ENCODE results near the gene CETN1. TPM values are rescaled to one million over a fixed set of nuclear protein-coding genes. Genes with fewer than 3 reads are reported as not detected.

CETN1 gene
- total RNA-seq, 1 experiment from 2014 or later = not detected

- DNase-seq = no peak
- H3K9me3 ChIP-seq (ENCODE audit: low read length) = no peaks in the 10 kb centered on the region
- H3K4me3 ChIP-seq (ENCODE audit: low read length) = no peak overlapping the region
- no peaks in the 10 kb centered on the region for H4K20me1 ChIP-seq (ENCODE audit: insufficient read depth, low read depth, low read length)
- H2AFZ ChIP-seq (ENCODE audit: low read length) = no peak overlapping the region
- no peak overlapping the region for H3K9ac ChIP-seq (ENCODE audit: low read length)
- H3K27ac ChIP-seq (ENCODE audit: low read length) = no peak overlapping the region
- no peak overlapping the region for H3K4me2 ChIP-seq (ENCODE audit: low read depth, low read length, poor library complexity, severe bottlenecking)
- H3K9me2 ChIP-seq (replicated peaks; ENCODE audit: insufficient read depth, low read length) = no peaks in the 10 kb centered on the region
- H3K36me3 ChIP-seq (ENCODE audit: insufficient read depth, low read length) = no peaks in the 10 kb centered on the region
- no peaks in the 10 kb centered on the region for H3K27me3 ChIP-seq (ENCODE audit: low read length)
- H3K79me2 ChIP-seq (ENCODE audit: low read length) = no peaks in the 10 kb centered on the region
- no peaks in the 10 kb centered on the region for H3K4me1 ChIP-seq (ENCODE audit: low read length)
Observed at GRCh38 chr18:612156-612555, 32.0 kb downstream of the CETN1 start.

DNA sequence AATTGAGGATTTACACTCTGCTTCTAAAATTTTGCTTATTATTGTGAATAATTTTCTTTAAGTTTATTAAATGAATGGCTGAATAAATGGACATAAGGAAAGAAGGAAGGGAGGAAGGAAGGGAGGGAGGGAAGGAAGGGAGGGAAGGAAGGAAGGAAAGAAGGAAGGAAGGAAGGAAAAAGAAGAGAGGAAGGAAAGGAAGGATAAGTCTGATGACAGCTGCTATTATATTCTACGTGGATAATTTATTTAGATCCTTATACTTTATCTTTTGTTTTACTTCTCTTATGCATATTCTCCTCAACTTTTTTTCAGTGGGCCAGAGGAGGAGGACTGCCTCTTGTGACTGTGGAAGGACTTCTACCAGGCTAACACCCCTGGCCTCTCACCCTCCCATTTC is 34.0 kb downstream of the CETN1 start:
- no peak for DNase-seq
- H3K27me3 ChIP-seq (ENCODE audit: low read length) = no peaks in the 10 kb centered on the region
- H3K4me1 ChIP-seq (ENCODE audit: low read length) = no peaks in the 10 kb centered on the region
- no peak overlapping the region for H3K4me3 ChIP-seq (ENCODE audit: low read length)
- no peak overlapping the region for H3K9ac ChIP-seq (ENCODE audit: low read length)
- H4K20me1 ChIP-seq (ENCODE audit: insufficient read depth, low read depth, low read length) = no peaks in the 10 kb centered on the region
- no peaks in the 10 kb centered on the region for H3K9me2 ChIP-seq (replicated peaks; ENCODE audit: insufficient read depth, low read length)
- H3K27ac ChIP-seq (ENCODE audit: low read length) = no peak overlapping the region
- no peaks in the 10 kb centered on the region for H3K9me3 ChIP-seq (ENCODE audit: low read length)
- H3K4me2 ChIP-seq (ENCODE audit: low read depth, low read length, poor library complexity, severe bottlenecking) = no peak overlapping the region
- H3K36me3 ChIP-seq (ENCODE audit: insufficient read depth, low read length) = no peaks in the 10 kb centered on the region
- H2AFZ ChIP-seq (ENCODE audit: low read length) = no peak overlapping the region
- no peaks in the 10 kb centered on the region for H3K79me2 ChIP-seq (ENCODE audit: low read length)

GRCh38 chr18:615092-615521 is 34.9 kb downstream of the CETN1 start:
- Histone ChIP-seq H3K79me2 (ENCODE audit: low read length) (no peaks in the 10 kb centered on the region), H3K36me3 (ENCODE audit: insufficient read depth, low read length) (no peaks in the 10 kb centered on the region), H3K27me3 (ENCODE audit: low read length) (no peaks in the 10 kb centered on the region), H3K9me2 (replicated peaks; ENCODE audit: insufficient read depth, low read length) (no peaks in the 10 kb centered on the region), H3K9me3 (ENCODE audit: low read length) (no peaks in the 10 kb centered on the region), H3K4me2 (ENCODE audit: low read depth, low read length, poor library complexity, severe bottlenecking) (no peak overlapping the region), H2AFZ (ENCODE audit: low read length) (no peak overlapping the region), H3K4me3 (ENCODE audit: low read length) (no peak overlapping the region), H3K27ac (ENCODE audit: low read length) (no peak overlapping the region), H3K4me1 (ENCODE audit: low read length) (no peaks in the 10 kb centered on the region), H3K9ac (ENCODE audit: low read length) (no peak overlapping the region), H4K20me1 (ENCODE audit: insufficient read depth, low read depth, low read length) (no peaks in the 10 kb centered on the region)
- DNase-seq = no peak

DNA sequence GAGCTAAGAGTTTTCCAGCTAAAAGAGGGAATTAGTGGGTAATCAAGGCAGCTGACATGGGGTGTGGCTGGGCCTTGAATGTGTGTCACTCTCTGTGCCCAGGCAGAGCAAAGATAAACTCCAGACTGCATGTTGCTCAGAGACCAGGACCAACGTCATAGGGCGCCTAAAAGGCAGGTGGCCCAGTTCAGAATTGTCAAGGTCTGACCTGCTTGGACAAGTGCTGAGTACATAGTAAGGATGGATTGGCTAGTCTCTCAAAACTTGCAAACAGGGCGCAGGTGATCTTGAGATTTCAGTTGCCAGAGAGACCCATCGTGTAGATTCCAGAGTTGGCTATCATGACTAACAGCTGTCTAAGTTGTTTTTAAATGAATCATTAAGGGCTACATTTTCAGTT is 35.6 kb downstream of the CETN1 start:
- Histone ChIP-seq H3K4me3 (ENCODE audit: low read length) (no peak overlapping the region), H3K9ac (ENCODE audit: low read length) (no peak overlapping the region), H3K27me3 (ENCODE audit: low read length) (no peaks in the 10 kb centered on the region), H3K9me3 (ENCODE audit: low read length) (no peaks in the 10 kb centered on the region), H3K27ac (ENCODE audit: low read length) (no peak overlapping the region), H3K36me3 (ENCODE audit: insufficient read depth, low read length) (no peaks in the 10 kb centered on the region), H4K20me1 (ENCODE audit: insufficient read depth, low read depth, low read length) (no peaks in the 10 kb centered on the region), H3K4me1 (ENCODE audit: low read length) (no peaks in the 10 kb centered on the region), H3K79me2 (ENCODE audit: low read length) (no peaks in the 10 kb centered on the region), H3K9me2 (replicated peaks; ENCODE audit: insufficient read depth, low read length) (no peaks in the 10 kb centered on the region), H3K4me2 (ENCODE audit: low read depth, low read length, poor library complexity, severe bottlenecking) (no peak overlapping the region), H2AFZ (ENCODE audit: low read length) (no peak overlapping the region)
- DNase-seq = no peak

GRCh38 chr18:616380-616995 is 36.3 kb downstream of the CETN1 start:
- Histone ChIP-seq H3K4me1 (ENCODE audit: low read length) (no peaks in the 10 kb centered on the region), H3K36me3 (ENCODE audit: insufficient read depth, low read length) (no peaks in the 10 kb centered on the region), H3K27ac (ENCODE audit: low read length) (no peak overlapping the region), H3K27me3 (ENCODE audit: low read length) (no peaks in the 10 kb centered on the region), H3K9ac (ENCODE audit: low read length) (no peak overlapping the region), H3K4me3 (ENCODE audit: low read length) (no peak overlapping the region), H3K4me2 (ENCODE audit: low read depth, low read length, poor library complexity, severe bottlenecking) (no peak overlapping the region), H2AFZ (ENCODE audit: low read length) (no peak overlapping the region), H4K20me1 (ENCODE audit: insufficient read depth, low read depth, low read length) (no peaks in the 10 kb centered on the region), H3K9me2 (replicated peaks; ENCODE audit: insufficient read depth, low read length) (no peaks in the 10 kb centered on the region), H3K79me2 (ENCODE audit: low read length) (no peaks in the 10 kb centered on the region), H3K9me3 (ENCODE audit: low read length) (no peaks in the 10 kb centered on the region)
- DNase-seq = peak; percentile 70

- Histone ChIP-seq H3K4me1 (ENCODE audit: low read length) (no peaks in the 10 kb centered on the region), H3K36me3 (ENCODE audit: insufficient read depth, low read length) (no peaks in the 10 kb centered on the region), H2AFZ (ENCODE audit: low read length) (no peak overlapping the region), H3K9me3 (ENCODE audit: low read length) (no peaks in the 10 kb centered on the region), H3K9ac (ENCODE audit: low read length) (no peak overlapping the region), H4K20me1 (ENCODE audit: insufficient read depth, low read depth, low read length) (no peaks in the 10 kb centered on the region), H3K79me2 (ENCODE audit: low read length) (no peaks in the 10 kb centered on the region), H3K27ac (ENCODE audit: low read length) (no peak overlapping the region), H3K9me2 (replicated peaks; ENCODE audit: insufficient read depth, low read length) (no peaks in the 10 kb centered on the region), H3K4me3 (ENCODE audit: low read length) (no peak overlapping the region), H3K4me2 (ENCODE audit: low read depth, low read length, poor library complexity, severe bottlenecking) (no peak overlapping the region), H3K27me3 (ENCODE audit: low read length) (no peaks in the 10 kb centered on the region)
- DNase-seq = no peak
Observed at GRCh38 chr18:617970-618504, 37.9 kb downstream of the CETN1 start.

DNA sequence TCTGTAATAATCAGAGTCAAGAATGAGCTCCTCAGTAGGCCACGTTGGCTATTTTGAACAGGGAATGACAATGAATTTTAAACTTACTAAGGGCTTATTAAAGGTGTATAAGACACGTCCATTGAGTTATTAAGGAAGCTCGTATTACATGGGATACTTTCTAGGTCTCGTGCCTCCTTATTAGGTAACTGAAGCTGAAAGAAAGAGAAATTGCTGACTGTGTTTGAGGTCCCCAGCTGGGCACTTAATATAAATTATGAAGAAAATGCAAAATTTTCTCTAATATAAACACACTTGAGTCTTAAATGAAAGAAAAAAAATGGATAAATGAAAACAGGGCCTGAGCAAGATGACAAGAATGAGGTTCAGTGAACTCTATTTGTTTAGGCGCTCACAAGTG is 38.4 kb downstream of the CETN1 start:
- no peak overlapping the region for H3K27ac ChIP-seq (ENCODE audit: low read length)
- H3K27me3 ChIP-seq (ENCODE audit: low read length) = no peaks in the 10 kb centered on the region
- H3K4me1 ChIP-seq (ENCODE audit: low read length) = no peaks in the 10 kb centered on the region
- H3K79me2 ChIP-seq (ENCODE audit: low read length) = no peaks in the 10 kb centered on the region
- H3K4me2 ChIP-seq (ENCODE audit: low read depth, low read length, poor library complexity, severe bottlenecking) = no peak overlapping the region
- no peaks in the 10 kb centered on the region for H4K20me1 ChIP-seq (ENCODE audit: insufficient read depth, low read depth, low read length)
- H2AFZ ChIP-seq (ENCODE audit: low read length) = no peak overlapping the region
- no peak overlapping the region for H3K4me3 ChIP-seq (ENCODE audit: low read length)
- no peaks in the 10 kb centered on the region for H3K36me3 ChIP-seq (ENCODE audit: insufficient read depth, low read length)
- H3K9me2 ChIP-seq (replicated peaks; ENCODE audit: insufficient read depth, low read length) = no peaks in the 10 kb centered on the region
- H3K9me3 ChIP-seq (ENCODE audit: low read length) = no peaks in the 10 kb centered on the region
- H3K9ac ChIP-seq (ENCODE audit: low read length) = no peak overlapping the region
- no peak for DNase-seq

- no peak for DNase-seq
- H3K9ac ChIP-seq (ENCODE audit: low read length) = no peak overlapping the region
Observed at GRCh38 chr18:621291-622043, 41.3 kb downstream of the CETN1 start.

More at GRCh38 chr18:621291-622043, 41.3 kb downstream of the CETN1 start:
- Histone ChIP-seq H4K20me1 (ENCODE audit: insufficient read depth, low read depth, low read length) (no peaks in the 10 kb centered on the region), H3K27ac (ENCODE audit: low read length) (no peak overlapping the region), H3K36me3 (ENCODE audit: insufficient read depth, low read length) (no peaks in the 10 kb centered on the region), H3K4me3 (ENCODE audit: low read length) (no peak overlapping the region), H3K9me2 (replicated peaks; ENCODE audit: insufficient read depth, low read length) (no peaks in the 10 kb centered on the region), H3K79me2 (ENCODE audit: low read length) (no peaks in the 10 kb centered on the region), H3K4me2 (ENCODE audit: low read depth, low read length, poor library complexity, severe bottlenecking) (no peak overlapping the region), H3K9me3 (ENCODE audit: low read length) (no peaks in the 10 kb centered on the region), H2AFZ (ENCODE audit: low read length) (no peak overlapping the region), H3K27me3 (ENCODE audit: low read length) (no peaks in the 10 kb centered on the region), H3K4me1 (ENCODE audit: low read length) (no peaks in the 10 kb centered on the region)

Data from Karpas-422 (cell line).